GM18502 (cell line): ENCODE data around the gene VIM.

Source experiments
- ATAC-seq: cut with Tn5 transposase; IDR thresholded peaks from one replicate; pipeline ENCODE4 v1.9.1; 2021; ENCODE audit warnings: mild to moderate bottlenecking; ENCODE audit not compliant: unreplicated experiment, poor library complexity

VIM gene

DNA sequence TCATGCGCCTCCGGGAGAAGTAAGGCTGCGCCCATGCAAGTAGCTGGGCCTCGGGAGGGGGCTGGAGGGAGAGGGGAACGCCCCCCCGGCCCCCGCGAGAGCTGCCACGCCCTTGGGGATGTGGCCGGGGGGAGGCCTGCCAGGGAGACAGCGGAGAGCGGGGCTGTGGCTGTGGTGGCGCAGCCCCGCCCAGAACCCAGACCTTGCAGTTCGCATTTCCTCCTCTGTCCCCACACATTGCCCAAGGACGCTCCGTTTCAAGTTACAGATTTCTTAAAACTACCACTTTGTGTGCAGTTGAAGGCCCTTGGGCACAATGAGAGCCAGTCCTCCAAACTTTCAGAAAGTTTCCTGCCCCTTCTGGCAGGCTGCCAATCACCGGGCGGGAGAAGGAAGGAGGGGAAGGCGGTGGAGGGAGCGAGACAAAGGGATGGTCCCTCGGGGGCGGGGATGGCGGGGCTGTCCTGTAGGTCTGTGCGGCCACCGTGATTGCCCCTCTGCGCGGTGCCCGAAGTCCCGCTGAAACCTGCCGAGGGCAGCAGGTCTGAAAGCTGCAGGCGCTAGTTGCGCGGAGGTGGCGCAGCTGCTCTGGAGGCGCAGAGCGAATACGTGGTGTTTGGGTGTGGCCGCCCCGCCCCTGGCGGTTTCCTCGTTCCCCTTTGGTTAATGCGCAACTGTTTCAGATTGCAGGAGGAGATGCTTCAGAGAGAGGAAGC, 2.1 kb downstream of the VIM start:
- ATAC-seq = peak; percentile 60

DNA sequence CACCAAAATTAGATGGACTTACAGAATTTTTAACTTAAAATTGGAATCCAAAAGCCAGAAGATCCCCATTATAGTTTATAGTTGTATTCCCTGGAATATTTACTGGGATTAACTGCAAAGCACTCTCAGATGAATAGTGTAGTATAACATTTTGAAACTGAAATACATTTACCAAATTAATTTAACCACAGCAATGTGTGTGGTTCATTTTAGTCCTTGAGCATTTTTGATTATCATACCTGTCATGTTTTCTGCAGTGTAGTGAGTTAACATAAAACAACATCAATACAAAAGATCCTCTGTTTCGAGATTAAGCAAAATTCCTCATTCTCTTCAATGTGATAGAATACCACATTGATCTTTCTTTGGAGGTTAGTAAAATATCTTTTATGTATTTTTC, 3.7 kb downstream of the VIM start:
- no peak for ATAC-seq

DNA sequence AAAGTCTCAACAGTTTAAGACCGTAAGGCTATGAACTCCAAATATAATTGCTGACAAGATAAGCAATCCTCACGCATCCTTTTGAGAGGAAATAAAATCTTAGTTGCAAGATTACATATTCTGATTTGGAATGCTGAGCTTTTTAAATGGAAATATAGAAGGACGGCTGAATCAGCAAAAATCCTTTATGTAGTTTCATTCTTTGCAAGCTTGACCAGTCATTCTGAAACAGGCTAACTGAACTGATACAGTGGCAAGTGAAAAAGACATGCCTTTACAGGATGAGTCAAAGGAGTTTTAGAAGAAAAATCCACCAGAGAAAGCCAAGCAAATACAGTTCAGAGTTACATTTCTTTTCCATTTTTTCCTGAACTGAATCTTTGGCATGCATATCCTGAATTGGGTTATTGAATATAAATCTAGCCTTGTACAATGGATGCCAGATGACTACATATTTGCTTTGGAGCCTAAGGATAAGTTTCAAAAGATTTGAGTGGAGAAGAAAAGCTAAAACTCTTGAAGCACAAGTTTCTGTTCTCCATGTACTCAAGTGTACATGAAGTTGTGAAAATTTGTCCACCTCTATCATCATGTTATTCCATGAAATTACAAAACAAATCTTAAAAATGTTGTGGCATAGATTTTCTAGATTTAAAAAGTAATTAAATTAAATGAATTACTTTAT, 4.4 kb downstream of the VIM start:
- ATAC-seq = no peak

DNA sequence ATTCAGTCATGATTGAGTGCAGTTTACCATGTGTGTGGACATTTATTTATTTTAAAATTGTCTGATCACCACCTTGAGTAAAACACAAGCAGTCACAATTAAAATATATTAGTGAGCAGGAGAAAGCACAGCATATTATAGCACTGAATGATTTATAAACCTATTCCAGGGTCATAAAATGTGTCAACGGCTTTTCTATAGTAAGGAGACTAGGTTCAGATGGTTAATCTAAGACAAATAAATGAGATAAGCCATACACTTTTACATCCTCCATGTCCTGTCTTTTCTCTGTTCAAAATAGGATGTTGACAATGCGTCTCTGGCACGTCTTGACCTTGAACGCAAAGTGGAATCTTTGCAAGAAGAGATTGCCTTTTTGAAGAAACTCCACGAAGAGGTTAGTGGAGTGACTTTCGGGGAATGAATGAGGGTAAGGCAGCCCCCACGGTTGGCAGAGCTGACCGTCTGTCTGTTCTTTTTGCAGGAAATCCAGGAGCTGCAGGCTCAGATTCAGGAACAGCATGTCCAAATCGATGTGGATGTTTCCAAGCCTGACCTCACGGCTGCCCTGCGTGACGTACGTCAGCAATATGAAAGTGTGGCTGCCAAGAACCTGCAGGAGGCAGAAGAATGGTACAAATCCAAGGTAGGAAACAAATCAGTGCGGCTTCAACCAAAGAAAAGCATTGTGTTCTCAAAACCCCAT, 5.4 kb downstream of the VIM start:
- no peak for ATAC-seq

DNA sequence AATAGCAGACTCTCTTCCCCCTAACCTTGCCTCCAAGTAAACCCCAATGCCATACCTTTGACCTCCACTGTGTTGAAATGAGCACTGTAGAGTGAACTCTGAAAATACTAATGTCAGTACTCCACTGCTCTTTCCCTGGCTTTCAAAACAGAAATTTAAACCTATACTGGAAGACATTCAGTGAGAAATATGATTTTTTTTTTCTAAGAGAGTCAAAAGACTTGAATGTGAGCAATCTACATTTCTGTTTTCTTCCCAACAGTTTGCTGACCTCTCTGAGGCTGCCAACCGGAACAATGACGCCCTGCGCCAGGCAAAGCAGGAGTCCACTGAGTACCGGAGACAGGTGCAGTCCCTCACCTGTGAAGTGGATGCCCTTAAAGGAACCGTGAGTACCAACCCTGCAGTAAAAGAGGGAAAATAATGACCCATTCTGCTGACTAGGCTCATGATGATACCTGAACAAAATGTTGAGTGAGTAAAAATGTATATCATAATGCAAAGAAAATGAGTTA, 6.4 kb downstream of the VIM start:
- no peak for ATAC-seq

DNA sequence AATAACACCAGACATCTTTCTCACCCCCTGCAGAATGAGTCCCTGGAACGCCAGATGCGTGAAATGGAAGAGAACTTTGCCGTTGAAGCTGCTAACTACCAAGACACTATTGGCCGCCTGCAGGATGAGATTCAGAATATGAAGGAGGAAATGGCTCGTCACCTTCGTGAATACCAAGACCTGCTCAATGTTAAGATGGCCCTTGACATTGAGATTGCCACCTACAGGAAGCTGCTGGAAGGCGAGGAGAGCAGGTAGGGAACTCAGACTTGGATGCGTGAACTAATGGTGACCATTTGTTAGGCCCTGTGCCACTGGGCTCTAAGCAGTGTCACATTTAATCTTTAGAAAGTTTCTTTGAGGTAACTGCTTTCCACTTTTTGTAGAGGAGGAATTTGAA, 7.1 kb downstream of the VIM start:
- no peak for ATAC-seq

DNA sequence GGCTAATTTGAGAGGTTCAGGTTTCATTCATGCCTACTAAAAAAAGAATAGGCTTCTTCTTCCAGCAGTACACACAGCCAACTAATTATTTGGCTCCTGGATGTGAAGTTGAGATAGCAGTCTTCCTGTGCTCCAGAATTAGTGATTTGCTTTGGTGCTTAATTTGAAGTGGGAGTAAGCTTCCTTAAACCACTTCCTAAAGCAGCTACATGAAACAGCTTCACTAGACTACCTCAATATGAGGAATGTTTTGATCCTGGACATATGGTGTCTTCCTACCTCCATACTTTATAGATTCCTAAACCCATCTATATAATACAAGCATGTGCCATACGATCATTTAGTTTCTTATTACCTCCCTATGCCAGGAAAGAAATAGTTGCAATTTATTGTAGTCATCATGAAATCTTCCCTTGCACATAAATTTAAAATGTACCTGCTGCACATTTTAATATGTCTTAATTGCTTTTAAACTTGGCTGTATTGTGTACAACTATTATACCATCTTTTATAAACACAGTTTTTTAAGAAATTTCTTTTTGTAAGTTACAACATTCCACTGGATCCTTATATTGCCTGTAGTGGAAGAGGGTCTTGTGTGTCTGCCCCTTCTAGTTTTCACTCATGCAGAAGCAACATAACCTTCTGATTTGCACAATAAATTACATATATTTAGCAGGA, 8.6 kb downstream of the VIM start:
- ATAC-seq = no peak

DNA sequence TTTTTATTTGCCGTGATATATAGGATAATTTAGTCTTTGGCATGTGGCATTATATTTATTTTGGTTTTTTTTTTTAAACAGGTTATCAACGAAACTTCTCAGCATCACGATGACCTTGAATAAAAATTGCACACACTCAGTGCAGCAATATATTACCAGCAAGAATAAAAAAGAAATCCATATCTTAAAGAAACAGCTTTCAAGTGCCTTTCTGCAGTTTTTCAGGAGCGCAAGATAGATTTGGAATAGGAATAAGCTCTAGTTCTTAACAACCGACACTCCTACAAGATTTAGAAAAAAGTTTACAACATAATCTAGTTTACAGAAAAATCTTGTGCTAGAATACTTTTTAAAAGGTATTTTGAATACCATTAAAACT, 9.1 kb downstream of the VIM start:
- no peak for ATAC-seq

DNA sequence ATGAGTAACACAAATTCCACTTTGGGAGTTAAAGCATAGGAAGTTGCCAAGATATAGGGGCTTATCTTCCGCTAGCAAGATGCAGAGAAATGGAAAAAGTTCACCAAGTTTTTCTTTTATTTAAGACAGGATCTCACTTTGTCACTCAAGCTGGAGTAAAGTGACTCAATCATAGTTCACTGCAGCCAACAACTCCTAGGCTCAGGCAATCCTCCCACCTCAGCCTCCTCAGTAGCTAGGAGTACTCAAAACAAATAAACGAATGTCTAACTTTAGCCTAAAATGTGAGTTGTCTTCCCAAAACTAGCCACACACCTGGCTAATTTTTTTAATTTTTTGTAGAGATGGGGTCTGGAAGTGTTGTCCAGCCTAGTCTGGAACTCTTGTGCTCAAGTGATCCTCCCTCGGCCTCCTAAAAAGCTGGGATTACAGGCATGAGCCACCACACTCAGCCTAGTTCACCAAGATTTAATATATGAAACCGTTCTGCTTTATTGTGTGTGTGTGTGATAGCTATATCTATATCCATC, 9.9 kb downstream of the VIM start:
- ATAC-seq = no peak

DNA sequence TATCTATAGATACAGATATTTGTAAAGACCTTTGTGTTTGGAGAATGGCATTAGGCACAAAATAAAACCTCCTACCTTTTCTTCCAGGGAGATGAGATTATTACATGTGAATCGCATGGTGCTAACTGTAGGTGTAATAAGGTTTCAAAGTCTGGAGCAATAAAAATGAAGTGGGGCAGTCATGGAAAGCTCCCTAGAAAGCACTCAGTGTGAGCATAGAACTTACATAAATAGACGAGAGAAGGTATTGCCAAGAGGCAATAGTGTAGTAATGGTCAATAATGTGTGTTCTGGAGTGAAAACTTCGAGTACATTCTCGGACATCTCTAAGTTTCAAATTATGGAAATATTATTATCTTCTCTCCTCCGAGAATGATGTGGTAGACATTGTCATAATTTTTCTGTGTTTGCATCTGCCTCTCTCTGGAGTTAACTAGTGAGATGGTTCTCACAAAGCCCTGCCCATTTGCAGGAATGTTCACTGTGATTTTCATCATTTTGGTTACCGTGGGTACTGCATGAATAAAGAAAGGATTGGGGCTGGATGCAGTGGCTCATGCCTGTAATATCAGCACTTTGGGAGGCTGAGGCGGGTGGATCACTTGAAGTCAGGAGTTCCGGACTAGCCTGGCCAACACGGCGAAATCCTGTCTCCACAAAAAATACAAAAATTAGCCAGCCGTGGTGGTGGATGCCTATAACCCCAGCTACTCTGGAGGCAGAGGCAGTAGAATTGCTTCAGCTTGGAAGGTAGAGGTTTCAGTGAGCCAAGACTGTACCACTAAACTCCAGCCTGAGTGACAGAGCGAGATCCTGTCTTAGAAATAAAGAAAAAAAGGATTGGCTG, 10.6 kb downstream of the VIM start:
- ATAC-seq = no peak

DNA sequence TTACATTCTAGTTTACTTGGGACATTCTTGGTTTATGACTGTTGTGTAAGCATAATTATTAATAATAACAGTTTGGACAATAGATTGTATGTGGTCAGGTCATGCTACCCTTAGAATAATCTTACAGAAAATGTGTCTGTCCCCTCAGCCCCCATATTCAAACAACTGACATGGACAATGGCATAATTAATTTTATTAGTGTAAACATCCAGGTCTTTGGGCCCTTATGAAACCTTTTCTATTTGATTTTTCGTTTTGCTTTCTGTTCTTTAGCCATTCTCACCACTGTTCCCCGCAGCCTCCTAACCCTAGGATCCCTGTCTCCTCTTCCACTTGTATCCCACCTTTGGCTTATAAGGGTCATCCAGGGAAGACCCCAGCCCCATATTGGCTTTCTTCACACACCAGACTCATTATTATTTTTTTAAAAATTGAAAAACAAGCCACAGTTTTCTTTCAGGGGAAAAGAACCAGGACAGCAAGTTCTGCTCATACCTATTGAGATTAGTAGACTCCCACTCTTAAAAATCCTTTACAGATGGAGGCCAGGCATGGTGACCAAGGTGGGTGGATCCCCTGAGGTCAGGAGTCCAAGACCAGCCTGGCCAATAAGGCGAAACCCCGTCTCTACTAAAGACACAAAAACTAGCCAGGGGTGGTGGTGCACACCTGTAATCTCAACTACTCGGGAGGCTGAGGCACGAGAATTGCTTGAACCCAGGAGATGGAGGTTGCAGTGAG, 11.5 kb downstream of the VIM start:
- no peak for ATAC-seq

DNA sequence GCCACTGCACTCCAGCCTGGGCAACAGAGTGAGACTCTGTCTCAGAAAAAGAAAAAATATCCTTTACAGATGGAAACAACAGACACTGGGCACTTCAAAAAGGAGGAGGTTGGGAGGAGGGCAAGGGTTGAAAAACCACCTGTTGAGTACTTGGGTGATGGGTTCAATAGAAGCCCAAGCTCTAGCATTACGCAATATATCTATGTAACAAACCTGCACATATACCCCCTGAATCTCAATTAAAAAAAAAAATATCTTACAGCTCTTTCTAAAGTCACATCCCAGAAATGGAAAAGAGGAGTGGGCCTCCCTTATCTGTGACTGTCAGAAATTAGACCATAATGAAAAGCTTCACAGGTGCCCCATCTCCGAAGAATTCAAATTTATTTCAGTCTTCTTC, 12.1 kb downstream of the VIM start:
- ATAC-seq = no peak

DNA sequence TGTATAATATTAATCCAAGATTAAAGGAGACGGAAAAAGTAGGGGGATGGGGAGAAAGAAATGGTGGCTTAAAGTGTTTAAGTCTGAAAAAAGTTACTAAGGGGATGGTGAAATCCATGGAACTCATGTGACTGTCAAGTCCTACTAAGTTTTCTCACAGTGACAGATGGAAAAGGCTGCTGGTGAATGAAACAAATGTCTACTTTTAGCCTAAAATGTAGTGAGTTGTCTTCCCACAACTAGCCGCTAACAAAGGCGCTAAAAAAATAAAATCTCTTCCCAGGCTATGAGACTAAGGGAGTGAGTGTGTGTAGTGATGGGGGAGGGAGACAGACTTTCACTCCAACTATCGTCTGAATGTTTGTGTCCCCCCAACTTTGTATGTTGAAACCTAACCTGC, 12.6 kb downstream of the VIM start:
- no peak for ATAC-seq

DNA sequence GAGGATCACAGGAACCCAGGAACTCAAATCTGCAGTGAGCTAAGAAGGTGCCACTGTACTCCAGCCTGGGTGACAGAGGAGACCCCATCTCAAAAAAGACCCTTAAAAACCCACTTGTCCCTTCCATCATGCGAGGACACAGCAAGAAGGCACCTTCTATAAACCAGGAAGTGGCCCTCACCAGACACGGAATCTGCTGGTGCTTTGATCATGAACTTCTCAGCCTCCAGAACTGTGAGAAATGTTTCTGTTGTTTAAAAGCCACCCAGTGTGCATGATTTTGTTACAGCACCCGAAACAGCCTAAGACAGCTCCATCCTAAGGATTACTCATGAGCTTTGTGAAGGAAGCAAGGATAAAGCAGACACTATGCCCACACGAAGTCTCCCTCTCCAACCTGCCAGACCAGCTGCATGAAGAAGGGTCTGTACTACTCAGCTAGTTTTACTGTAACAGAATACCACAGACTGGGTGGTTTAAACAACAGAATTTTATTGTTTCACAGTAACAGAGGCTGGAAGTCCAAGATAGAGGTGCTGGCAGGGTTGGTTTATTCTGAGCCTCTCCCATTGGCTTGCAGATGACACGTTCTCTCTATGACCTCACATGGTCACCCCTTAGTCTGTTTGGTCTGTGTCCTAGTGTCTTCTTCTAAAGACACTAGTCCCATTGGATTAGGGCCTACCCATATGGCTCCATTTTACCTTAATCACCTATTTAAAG, 13.7 kb downstream of the VIM start:
- ATAC-seq = no peak

DNA sequence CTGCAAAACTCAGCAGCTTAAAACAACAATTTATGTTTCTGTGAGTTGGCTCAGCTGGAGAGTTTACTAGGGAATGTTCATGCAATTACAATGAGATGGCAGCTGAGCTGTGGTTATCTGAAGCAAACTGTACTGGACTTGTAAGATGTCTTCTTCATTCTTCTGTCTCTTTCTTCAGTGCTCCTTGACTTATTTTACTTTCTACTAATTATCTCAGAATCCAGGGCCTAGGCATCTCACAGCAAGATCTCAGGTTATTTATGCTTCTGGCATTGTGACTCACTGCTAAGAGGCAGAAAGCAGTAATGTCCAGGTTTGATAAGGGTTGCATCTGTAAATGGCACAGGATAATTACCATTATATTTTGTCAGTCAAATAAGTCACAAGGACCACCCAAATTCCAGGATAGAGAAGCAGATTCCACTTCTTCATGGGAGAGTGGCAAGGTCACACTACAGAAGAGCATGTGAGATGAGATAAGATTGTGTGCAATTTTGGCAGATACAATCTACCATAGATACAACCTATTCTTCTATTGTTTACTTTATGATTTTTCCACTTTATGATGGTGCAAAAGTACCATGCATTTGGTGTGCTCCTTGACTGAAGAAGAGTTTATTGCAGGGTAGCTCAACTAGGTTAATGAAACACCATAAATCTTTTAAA, 16.8 kb downstream of the VIM start:
- no peak for ATAC-seq

DNA sequence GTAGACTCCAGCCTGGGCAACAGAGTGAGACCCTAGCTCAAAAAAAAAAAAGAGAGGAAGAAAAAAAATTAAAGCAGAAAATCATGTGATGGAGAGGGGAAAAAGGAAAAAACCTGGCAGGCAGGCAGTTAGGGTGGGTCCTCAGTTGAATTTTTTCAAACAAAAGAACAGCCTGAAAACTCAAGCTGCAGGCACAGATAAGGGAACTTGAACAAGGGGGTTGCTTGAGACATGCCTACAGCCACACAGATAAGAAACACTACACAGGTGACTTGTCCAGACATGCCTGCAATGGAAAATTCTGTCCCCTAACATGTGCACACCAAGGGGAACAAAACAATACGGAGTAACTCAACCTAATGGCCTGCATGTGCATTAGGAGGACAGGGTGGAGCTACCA, 19.2 kb downstream of the VIM start:
- ATAC-seq = no peak

DNA sequence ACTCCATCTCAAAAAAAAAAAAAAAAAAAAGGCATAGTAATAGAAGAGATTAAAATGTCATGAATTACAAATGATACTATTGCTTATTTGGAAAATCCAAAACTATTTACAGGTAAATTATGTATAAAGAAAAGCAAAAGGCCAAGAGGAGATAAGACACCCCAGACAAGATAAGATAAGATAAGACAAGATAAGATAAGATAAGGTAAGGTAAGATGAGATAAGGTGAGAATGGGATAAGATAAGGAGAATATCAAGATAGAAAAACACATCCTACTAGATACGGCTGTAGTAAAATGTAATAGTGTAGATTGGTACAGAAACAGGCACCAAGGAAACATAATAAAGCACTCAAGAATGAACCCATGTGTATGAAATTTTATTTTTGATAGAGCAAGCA, 20.9 kb downstream of the VIM start:
- no peak for ATAC-seq

DNA sequence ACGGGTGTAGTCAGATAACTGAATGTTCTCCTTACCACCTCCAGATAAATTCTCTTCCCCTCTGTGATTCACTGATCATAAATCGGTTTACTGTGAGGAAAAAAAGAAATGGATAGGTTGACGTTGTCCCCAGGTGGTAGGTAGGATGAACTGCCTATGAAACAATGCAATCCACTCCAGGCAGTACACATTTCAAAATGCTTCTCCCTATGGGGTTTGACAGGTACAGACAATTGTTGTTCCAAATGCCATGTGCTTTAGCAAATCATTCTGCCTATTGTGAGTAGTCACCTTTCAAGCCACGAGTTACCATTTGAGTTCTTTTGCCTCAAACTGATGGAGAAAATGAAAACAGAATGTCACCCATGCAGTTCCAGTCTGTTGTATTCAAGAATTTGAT, 21.8 kb downstream of the VIM start:
- no peak for ATAC-seq
